ENCODE measurements around the gene FAM222A.

The FAM222A gene

DNA sequence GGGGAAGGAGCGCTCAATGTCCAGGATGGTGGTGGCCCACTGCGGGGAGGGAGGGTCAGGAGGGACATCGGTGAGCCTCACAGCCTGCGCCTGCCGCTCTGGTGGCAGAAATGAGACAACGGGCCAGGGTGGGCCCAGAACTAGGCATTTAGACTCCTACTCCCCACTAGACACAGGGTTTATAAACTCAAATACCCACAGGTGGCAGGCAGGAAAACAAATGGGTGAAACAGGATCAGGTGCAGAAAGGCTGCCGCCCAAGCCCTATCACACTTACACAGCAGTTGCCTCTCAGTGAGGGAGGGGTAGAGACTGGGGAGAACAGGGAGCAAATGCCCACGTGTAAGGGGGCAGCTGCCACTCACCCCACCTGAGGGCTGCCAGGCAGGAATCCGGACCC, 73.2 kb downstream of the FAM222A start:
- DNase-seq (ENCODE audit: low read depth): no peak
- TF ChIP-seq, protein P1, sequence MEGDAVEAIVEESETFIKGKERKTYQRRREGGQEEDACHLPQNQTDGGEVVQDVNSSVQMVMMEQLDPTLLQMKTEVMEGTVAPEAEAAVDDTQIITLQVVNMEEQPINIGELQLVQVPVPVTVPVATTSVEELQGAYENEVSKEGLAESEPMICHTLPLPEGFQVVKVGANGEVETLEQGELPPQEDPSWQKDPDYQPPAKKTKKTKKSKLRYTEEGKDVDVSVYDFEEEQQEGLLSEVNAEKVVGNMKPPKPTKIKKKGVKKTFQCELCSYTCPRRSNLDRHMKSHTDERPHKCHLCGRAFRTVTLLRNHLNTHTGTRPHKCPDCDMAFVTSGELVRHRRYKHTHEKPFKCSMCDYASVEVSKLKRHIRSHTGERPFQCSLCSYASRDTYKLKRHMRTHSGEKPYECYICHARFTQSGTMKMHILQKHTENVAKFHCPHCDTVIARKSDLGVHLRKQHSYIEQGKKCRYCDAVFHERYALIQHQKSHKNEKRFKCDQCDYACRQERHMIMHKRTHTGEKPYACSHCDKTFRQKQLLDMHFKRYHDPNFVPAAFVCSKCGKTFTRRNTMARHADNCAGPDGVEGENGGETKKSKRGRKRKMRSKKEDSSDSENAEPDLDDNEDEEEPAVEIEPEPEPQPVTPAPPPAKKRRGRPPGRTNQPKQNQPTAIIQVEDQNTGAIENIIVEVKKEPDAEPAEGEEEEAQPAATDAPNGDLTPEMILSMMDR (conservative IDR thresholded peaks at IDR 0.05; ENCODE audit: low read depth, low read length): no peak
- no peak overlapping the region for H3K4me3 ChIP-seq (ENCODE audit: low read depth, low read length)

GRCh38 chr12:109789526-109790048, 76.0 kb downstream of the FAM222A start:
- TF ChIP-seq, protein P1 (conservative IDR thresholded peaks at IDR 0.05; ENCODE audit: low read depth, low read length): no peak
- no peak overlapping the region for H3K4me3 ChIP-seq (ENCODE audit: low read depth, low read length)
- DNase-seq (ENCODE audit: low read depth): no peak

DNA sequence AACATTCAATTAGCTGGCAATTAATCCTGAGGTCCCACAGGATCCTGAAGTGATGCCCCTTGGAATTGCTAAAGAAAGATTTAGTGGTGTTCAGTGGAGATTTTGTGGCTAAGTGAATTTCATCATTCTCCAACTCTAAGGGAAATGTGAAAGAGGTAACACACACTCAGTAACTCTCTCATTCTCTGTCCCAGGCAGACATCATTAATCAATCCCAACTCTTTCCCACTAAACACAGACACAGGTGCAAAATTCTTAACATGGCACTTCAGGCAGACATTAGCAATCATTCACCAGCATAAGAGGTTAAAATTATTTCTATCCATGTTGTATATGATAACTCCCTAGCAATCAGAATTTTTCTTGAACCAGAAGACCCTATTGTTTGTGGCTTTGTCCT, 79.4 kb downstream of the FAM222A start:
- DNase-seq (ENCODE audit: low read depth): no peak
- TF ChIP-seq, protein P1 (conservative IDR thresholded peaks at IDR 0.05; ENCODE audit: low read depth, low read length): no peak
- H3K4me3 ChIP-seq (ENCODE audit: low read depth, low read length): no peak overlapping the region

DNA sequence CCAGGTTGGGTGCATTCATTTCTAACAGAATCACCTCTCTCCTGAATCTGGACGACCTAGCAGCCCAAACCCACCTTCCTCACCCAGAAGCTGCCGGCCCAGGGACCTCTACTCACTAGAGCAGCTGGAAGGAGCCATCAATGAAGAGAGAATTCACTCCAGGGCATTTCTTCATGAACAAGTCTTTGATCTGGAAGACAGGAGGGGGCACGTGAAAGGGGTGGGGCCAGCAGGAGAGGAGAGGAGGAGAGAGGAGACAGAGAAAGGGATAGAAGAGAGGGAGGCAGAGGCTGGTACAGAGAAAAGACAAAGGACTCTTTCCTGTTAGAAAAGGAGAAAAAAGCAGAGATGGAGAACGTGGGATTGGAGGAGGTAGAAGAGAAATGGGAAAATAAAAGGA, 79.8 kb downstream of the FAM222A start:
- TF ChIP-seq, protein P1 (conservative IDR thresholded peaks at IDR 0.05; ENCODE audit: low read depth, low read length): no peak
- H3K4me3 ChIP-seq (ENCODE audit: low read depth, low read length): no peak overlapping the region
- no peak for DNase-seq (ENCODE audit: low read depth)

DNA sequence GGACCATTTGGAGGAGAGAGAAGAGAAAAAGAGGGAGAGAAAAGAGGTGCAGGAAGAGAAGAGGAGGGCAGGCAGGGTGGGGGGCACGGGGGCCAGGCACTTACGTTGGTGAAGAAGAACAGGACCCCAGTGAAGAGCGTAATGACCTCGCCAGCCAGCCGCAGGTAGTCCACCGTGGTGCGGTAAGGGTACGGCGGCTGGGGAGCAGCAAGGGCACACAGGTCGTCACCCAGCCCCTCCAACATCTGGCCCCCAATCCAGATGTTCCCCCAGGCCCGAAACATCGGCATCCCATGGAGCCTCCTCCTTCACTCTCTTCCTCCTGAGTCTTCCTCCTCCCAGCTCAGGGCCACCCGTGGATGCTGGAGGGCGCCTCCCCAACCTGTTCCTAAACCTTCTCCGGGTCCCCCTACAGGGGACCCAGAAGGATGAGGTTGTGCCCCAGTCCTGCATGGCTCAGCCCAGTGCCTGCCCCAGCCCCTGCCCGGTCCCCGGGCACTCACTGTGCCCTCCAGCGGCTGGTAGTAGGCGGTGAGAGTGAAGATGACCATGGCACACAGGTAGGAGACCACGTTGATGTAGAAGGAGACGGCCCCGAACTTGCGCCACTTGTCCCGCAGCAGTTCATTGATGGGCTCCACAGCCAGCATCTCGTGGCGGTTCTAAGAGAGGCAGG, 80.3 kb downstream of the FAM222A start:
- H3K4me3 ChIP-seq (ENCODE audit: low read depth, low read length): no peak overlapping the region
- no peak for DNase-seq (ENCODE audit: low read depth)
- TF ChIP-seq, protein P1 (conservative IDR thresholded peaks at IDR 0.05; ENCODE audit: low read depth, low read length): no peak

DNA sequence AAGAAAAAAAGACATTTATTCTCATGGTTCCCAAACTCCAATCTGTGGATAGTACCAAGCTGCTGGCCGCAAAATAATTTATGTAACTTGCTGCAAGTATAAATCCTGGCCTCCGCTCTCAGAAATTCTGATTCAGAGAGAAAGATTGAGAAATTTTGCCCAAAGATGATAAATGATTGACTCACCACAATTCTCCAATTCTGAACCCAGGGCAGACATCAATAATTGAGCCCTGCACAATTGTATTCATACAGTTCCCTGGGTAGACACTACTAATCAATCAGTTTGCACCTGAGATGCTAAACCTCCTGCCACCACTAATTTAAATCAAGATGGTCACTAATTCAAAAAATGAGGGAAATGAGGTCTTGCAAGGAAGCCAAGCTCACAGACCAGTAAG, 81.4 kb downstream of the FAM222A start:
- TF ChIP-seq, protein P1 (conservative IDR thresholded peaks at IDR 0.05; ENCODE audit: low read depth, low read length): no peak
- DNase-seq (ENCODE audit: low read depth): peak; percentile 34
- H3K4me3 ChIP-seq (ENCODE audit: low read depth, low read length): no peak overlapping the region

DNA sequence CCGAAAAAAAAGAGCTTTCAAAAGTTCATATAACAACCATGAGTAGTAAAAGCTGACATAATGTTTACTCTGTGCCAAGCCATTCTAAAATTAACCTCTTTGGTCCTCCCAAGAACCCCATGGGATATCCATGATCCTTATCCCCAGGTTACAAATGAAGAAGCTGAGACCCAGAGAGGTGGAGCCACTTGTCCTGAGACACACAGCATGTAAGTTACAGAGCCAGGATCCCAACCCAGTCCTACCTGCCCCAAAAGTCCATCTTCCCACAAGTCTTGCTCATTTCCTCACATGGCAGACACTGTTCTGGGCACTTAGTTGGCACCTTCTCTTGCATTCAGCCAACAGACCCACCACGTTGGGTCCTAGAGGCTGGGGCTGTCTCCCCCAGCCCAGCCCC, 82.4 kb downstream of the FAM222A start:
- no peak for DNase-seq (ENCODE audit: low read depth)
- H3K4me3 ChIP-seq (ENCODE audit: low read depth, low read length): no peak overlapping the region
- TF ChIP-seq, protein P1 (conservative IDR thresholded peaks at IDR 0.05; ENCODE audit: low read depth, low read length): no peak
